ENCODE measurements around the gene GCLM. TPM values are rescaled to one million over a fixed set of nuclear protein-coding genes. Genes with fewer than 3 reads are reported as not detected.
A peak's percentile ranks its signal among the peaks of the same experiment; 100 is the strongest.

GCLM gene
- polyA plus RNA-seq, 2 of the 4 experiments (the other 2 are of a cell fraction), result 100 to 163 TPM

DNA sequence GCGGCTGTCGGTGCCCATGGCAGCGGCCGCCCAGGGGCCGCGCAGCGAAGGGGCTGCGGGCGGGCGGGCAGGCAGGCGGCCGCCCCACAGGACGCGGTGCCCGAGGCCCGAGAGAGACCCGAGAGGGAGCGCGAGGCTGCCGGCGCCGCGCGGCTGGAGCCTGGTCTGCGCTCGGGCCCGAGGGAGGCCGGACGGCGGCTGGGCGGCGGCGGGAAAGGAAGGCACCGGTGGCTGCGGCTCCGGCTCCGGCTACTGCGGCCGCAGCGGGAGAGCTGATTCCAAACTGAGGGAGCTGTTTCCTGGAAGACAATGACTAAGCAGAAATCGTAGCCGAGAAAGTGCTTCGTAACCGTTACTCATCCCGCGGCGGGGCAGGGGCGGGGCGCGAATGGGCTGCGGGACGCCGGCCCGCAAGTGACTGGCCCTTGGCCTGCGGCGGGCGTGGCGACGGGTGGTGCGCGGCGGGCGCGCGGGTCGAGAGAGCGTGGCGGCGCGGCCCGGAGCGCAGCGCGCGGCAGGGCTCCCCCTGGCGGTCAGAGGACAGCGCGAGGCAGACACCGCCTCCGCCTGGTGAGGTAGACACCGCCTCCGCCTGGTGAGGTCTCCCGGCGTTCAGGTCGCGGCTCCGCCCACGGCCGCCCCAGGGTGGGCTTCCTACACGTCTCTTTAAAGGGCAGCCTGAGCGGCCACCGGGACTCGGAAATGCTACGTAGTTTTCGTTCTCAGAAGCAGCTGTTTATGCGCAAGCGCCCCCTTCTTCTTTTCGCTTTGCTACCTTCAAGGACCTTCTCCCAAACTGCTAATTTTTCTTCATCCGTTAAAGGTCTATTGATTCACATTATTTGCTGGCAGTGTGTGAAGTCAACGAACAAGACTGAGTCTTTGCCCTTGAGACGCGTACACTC is at the start of gene GCLM (continued):
- TF ChIP-seq, protein P1, sequence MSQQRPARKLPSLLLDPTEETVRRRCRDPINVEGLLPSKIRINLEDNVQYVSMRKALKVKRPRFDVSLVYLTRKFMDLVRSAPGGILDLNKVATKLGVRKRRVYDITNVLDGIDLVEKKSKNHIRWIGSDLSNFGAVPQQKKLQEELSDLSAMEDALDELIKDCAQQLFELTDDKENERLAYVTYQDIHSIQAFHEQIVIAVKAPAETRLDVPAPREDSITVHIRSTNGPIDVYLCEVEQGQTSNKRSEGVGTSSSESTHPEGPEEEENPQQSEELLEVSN (IDR thresholded peaks at IDR 0.05; ENCODE audit: borderline replicate concordance, low read depth), result no peak
- peak; percentile 19; the same call in 1 of the 2 replicates for TF ChIP-seq HOXB5 (CRISPR knock-in tag; IDR thresholded peaks at IDR 0.05)
- TF ChIP-seq HEYL (CRISPR knock-in tag; IDR thresholded peaks at IDR 0.05), result no peak
- TF ChIP-seq, protein P2, sequence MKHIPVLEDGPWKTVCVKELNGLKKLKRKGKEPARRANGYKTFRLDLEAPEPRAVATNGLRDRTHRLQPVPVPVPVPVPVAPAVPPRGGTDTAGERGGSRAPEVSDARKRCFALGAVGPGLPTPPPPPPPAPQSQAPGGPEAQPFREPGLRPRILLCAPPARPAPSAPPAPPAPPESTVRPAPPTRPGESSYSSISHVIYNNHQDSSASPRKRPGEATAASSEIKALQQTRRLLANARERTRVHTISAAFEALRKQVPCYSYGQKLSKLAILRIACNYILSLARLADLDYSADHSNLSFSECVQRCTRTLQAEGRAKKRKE (CRISPR knock-in tag; IDR thresholded peaks at IDR 0.05; ENCODE audit: low read depth), result no peak
- TF ChIP-seq CEBPB (IDR thresholded peaks at IDR 0.05), result no peak

DNA sequence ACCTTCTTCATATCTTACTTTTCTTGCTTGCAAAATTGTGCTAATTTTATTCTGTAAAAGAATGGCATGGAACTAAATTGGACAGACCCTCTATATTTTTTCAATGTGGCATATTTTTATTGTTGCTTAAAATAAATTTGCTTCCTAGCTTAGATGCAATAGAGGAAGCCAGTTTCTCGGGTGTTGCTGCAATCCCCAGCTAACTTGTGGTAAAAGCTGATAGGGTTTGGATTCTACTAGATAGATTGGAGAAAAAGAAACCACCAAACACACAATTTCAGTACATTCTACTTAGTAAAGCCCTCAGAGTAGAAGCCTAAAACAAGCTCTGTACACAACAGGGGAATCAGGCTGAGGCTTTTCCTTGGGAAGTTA is 49.5 kb upstream of the GCLM start:
- 55% methylated on average over 1 of the region's 1 CpG for WGBS (ENCODE audit: missing lambda C conversion rate)
- POLR2A ChIA-PET, result no interaction called here
- DNase-seq (ENCODE audit: low read depth in 1 of 2, low spot score in 1 of 2) (no peak), FAIRE-seq (no peak), ATAC-seq (no peak)
- Histone ChIP-seq H3K4me1 (peaks cover 25% of the 10 kb centered on the region), H3K4me2 (no peak overlapping the region), H3K9me3 (peaks cover 18% of the 10 kb centered on the region; the same call in 2 of the 3 replicates), H3K27ac (no peak overlapping the region), H3K4me3 (no peak overlapping the region)
- CTCF ChIA-PET, result interaction anchor here (0.6 to 1.1 kb wide), 4 partner anchors 10 to 1100 kb away, joined by 3 to 4 read pairs (median 3); no protein-coding TSS in a partner anchor
- TF ChIP-seq FOXS1 (CRISPR knock-in tag; IDR thresholded peaks at IDR 0.05), result no peak
- TF ChIP-seq, protein P3, sequence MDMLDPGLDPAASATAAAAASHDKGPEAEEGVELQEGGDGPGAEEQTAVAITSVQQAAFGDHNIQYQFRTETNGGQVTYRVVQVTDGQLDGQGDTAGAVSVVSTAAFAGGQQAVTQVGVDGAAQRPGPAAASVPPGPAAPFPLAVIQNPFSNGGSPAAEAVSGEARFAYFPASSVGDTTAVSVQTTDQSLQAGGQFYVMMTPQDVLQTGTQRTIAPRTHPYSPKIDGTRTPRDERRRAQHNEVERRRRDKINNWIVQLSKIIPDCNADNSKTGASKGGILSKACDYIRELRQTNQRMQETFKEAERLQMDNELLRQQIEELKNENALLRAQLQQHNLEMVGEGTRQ (IDR thresholded peaks at IDR 0.05), result no peak
- TF ChIP-seq HDAC2 (IDR thresholded peaks at IDR 0.05), result no peak
- TF ChIP-seq, protein P4, sequence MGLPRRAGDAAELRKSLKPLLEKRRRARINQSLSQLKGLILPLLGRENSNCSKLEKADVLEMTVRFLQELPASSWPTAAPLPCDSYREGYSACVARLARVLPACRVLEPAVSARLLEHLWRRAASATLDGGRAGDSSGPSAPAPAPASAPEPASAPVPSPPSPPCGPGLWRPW (IDR thresholded peaks at IDR 0.05), result no peak
- TF ChIP-seq HEYL (CRISPR knock-in tag; IDR thresholded peaks at IDR 0.05), result no peak
- TF ChIP-seq, protein P5, sequence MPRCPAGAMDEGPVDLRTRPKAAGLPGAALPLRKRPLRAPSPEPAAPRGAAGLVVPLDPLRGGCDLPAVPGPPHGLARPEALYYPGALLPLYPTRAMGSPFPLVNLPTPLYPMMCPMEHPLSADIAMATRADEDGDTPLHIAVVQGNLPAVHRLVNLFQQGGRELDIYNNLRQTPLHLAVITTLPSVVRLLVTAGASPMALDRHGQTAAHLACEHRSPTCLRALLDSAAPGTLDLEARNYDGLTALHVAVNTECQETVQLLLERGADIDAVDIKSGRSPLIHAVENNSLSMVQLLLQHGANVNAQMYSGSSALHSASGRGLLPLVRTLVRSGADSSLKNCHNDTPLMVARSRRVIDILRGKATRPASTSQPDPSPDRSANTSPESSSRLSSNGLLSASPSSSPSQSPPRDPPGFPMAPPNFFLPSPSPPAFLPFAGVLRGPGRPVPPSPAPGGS (IDR thresholded peaks at IDR 0.05), result no peak
- TF ChIP-seq SMC3 (IDR thresholded peaks at IDR 0.05), result no peak
- no peak for TF ChIP-seq ZFP36 (IDR thresholded peaks at IDR 0.05; ENCODE audit: borderline replicate concordance, partially characterized antibody)
- no peak for TF ChIP-seq CEBPB (IDR thresholded peaks at IDR 0.05)
- TF ChIP-seq GATA3 (IDR thresholded peaks at IDR 0.05; ENCODE audit: borderline replicate concordance), result no peak
- TF ChIP-seq, protein P6, sequence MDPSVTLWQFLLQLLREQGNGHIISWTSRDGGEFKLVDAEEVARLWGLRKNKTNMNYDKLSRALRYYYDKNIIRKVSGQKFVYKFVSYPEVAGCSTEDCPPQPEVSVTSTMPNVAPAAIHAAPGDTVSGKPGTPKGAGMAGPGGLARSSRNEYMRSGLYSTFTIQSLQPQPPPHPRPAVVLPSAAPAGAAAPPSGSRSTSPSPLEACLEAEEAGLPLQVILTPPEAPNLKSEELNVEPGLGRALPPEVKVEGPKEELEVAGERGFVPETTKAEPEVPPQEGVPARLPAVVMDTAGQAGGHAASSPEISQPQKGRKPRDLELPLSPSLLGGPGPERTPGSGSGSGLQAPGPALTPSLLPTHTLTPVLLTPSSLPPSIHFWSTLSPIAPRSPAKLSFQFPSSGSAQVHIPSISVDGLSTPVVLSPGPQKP (IDR thresholded peaks at IDR 0.05; ENCODE audit: low read depth, low read length), result no peak
- no peak for TF ChIP-seq MAFK (IDR thresholded peaks at IDR 0.05; ENCODE audit: partially characterized antibody)
- no peak for TF ChIP-seq NPAS2 (CRISPR knock-in tag; IDR thresholded peaks at IDR 0.05; ENCODE audit: borderline replicate concordance)
- TF ChIP-seq, protein P1 (IDR thresholded peaks at IDR 0.05; ENCODE audit: borderline replicate concordance, low read depth), result no peak
- TF ChIP-seq RNF2 (IDR thresholded peaks at IDR 0.05; ENCODE audit: borderline replicate concordance, low read depth), result no peak
- no peak for TF ChIP-seq HOXA7 (CRISPR knock-in tag; IDR thresholded peaks at IDR 0.05)
- TF ChIP-seq FOSB (CRISPR knock-in tag; IDR thresholded peaks at IDR 0.05), result no peak
- no peak for TF ChIP-seq FOSL2 (IDR thresholded peaks at IDR 0.05)
- no peak for TF ChIP-seq FOSL2 (CRISPR knock-in tag; IDR thresholded peaks at IDR 0.05)
- no peak for TF ChIP-seq MYC (IDR thresholded peaks at IDR 0.05; ENCODE audit: borderline replicate concordance, low read length)
- TF ChIP-seq BHLHE40 (IDR thresholded peaks at IDR 0.05; ENCODE audit: low read depth, low read length), result no peak

Measured in A549 (cell line).